PC-9 (cell line): ENCODE results near the gene PITPNM2. TPM values are rescaled to one million over a fixed set of nuclear protein-coding genes. Genes with fewer than 3 reads are reported as not detected.

Experiments used
- BruUV-seq: library from RNA; stranded (reverse); fragments of 400-500 nt; replicated peaks from 2 replicates; lab custom pipeline; 2021; lab: Mats Ljungman, UMichigan
- CTCF ChIA-PET: fragments of 300-600 bp; sonication (Branson Sonifier 250); formaldehyde crosslinking; loops from one replicate; lab custom pipeline; 2022; ENCODE audit warnings: antibody characterized with exemption; lab: Charles Lee
- POLR2A ChIA-PET: fragments of 300-600 bp; sonication (Branson Sonifier 250); formaldehyde crosslinking; loops from one replicate; lab custom pipeline; 2022; ENCODE audit warnings: antibody characterized with exemption; ENCODE audit not compliant: unreplicated experiment; lab: Charles Lee
- DNase-seq, 2 experiments: peaks; one replicate each; pipeline versions ENCODE4 v3.0.0 to v3.0.0-alpha.2; 2015 to 2022; ENCODE audit warnings: mixed read lengths in 1 of 2
- H2AFZ ChIP-seq: fragments of 200-600 bp; sonication (generic); 2 replicates; pipeline ENCODE4 v1.8.1; 2017; ENCODE audit warnings: antibody characterized with exemption
- H3F3A ChIP-seq: fragments of 200-600 bp; sonication (generic); 2 replicates; pipeline ENCODE4 v1.8.1; 2017; ENCODE audit warnings: antibody characterized with exemption, mild to moderate bottlenecking, low read depth; ENCODE audit not compliant: insufficient read depth
- H3K27ac ChIP-seq: fragments of 200-600 bp; sonication (generic); 2 replicates; pipeline ENCODE4 v1.6.1; 2016; ENCODE audit warnings: mixed run types
- H3K27me3 ChIP-seq: fragments of 200-600 bp; sonication (generic); 2 replicates; pipeline ENCODE4 v1.6.1; 2016; ENCODE audit warnings: low read depth, mixed run types; ENCODE audit not compliant: insufficient read depth
- H3K36me3 ChIP-seq: fragments of 200-600 bp; sonication (generic); 2 replicates; pipeline ENCODE4 v1.6.1; 2016; ENCODE audit warnings: low read depth, mixed run types
- H3K4me1 ChIP-seq: fragments of 200-600 bp; sonication (generic); replicated peaks from 2 replicates; pipeline ENCODE4 v1.6.1; 2016; ENCODE audit warnings: mixed run types; ENCODE audit not compliant: insufficient read depth
- H3K4me2 ChIP-seq: fragments of 200-600 bp; sonication (generic); 2 replicates; pipeline ENCODE4 v1.6.1; 2017; ENCODE audit warnings: mixed run types
- H3K4me3 ChIP-seq: fragments of 200-600 bp; sonication (generic); 2 replicates; pipeline ENCODE4 v1.6.1; 2016; ENCODE audit warnings: mixed run types
- H3K79me2 ChIP-seq: fragments of 200-600 bp; sonication (generic); 2 replicates; pipeline ENCODE4 v1.6.1; 2017; ENCODE audit warnings: low read depth, mixed run types
- H3K9me2 ChIP-seq: fragments of 200-600 bp; sonication (generic); 2 replicates; pipeline ENCODE4 v1.8.1; 2017; ENCODE audit warnings: mild to moderate bottlenecking; ENCODE audit not compliant: insufficient read depth
- H3K9me3 ChIP-seq: fragments of 200-600 bp; sonication (generic); 2 replicates; pipeline ENCODE4 v1.8.1; 2016; ENCODE audit warnings: low read depth; ENCODE audit not compliant: insufficient read depth
- H4K20me1 ChIP-seq: fragments of 200-600 bp; sonication (generic); 2 replicates; pipeline ENCODE4 v1.8.1; 2017; ENCODE audit not compliant: insufficient read depth
- CTCF ChIP-seq: fragments of 200-600 bp; sonication (generic); conservative IDR thresholded peaks from 2 replicates; pipeline ENCODE4 v1.6.1; 2017; ENCODE audit warnings: mixed run types, antibody characterized with exemption, mild to moderate bottlenecking, moderate library complexity
- EZH2 ChIP-seq: fragments of 200-600 bp; sonication (generic); IDR thresholded peaks from 2 replicates; pipeline ENCODE4 v1.8.0; 2017; ENCODE audit warnings: antibody characterized with exemption, low read depth
- intact Hi-C: fragments of 100-400 bp; cut with micrococcal nuclease; formaldehyde crosslinking; loops from one replicate; pipeline ENCODE4 v1.10.0; 2022; ENCODE audit not compliant: unreplicated experiment
- total RNA-seq: library from RNA; stranded (reverse); gene quantifications from 2 replicates; pipeline ENCODE4 v1.2.3, GENCODE V29; 2021

Gene PITPNM2
- total RNA-seq, 1 experiment from 2014 or later, result 16.6 TPM

- H3K9me3 ChIP-seq, result no peaks in the 10 kb centered on the region
- DNase-seq, result no peak
- no peak overlapping the region for H2AFZ ChIP-seq
- H3K79me2 ChIP-seq, result peaks cover 6% of the 10 kb centered on the region; the same call in 1 of the 2 replicates
- intact Hi-C loops, result no loop called here
- TF ChIP-seq EZH2, result no peak
- TF ChIP-seq CTCF, result no peak
- ChIA-PET POLR2A (no interaction called here), CTCF (interaction anchor here (0.7 kb wide), 1 partner anchor 60 kb away, joined by 15 read pairs; no protein-coding TSS in a partner anchor)
- H3K27ac ChIP-seq, result no peak overlapping the region
- no peaks in the 10 kb centered on the region for H3K9me2 ChIP-seq
- H3K4me1 ChIP-seq, result no peaks in the 10 kb centered on the region
- no peaks in the 10 kb centered on the region for H3K36me3 ChIP-seq
- H3K4me2 ChIP-seq, result no peak overlapping the region
- BruUV-seq, result no TSS peak
- H3K4me3 ChIP-seq, result no peak overlapping the region
- H3F3A ChIP-seq, result no peaks in the 10 kb centered on the region; the same call in 1 of the 2 replicates
- no peaks in the 10 kb centered on the region for H3K27me3 ChIP-seq
- H4K20me1 ChIP-seq, result no peaks in the 10 kb centered on the region
Observed at GRCh38 chr12:123113026-123113425, 37.9 kb downstream of the PITPNM2 start.

DNA sequence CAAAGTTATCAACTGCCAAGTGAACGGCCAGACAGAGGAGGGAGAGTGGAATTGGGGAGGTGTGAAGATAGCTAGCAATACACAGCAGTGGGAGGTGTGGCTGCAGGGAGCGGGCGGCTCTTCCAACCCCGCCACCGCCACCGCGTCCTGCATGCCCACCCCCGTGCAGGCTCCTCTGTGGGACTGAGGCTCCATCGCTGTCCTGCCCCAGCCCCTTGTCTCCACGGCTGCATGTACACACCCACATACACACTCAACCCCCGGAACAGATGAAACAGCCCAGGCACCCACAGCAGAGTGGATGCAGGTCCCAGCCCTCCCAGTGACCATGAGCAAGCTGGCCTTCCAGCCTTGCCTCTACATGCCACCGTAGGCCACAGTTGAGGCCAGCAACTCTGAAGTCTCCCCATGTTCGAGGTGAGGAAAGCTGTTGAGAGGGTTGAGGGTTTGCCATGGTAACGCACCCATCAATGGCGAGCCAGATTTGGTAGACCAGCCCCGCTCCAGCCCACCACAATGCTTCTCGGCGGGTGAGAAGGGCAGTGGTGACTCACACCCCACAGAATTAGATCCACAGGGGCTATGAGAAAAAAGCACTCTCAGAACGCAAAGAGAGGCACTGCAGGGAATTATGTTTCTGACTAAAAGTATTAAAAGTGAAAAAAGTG is 39.3 kb downstream of the PITPNM2 start:
- intact Hi-C loops, result no loop called here
- Histone ChIP-seq H3K4me1 (peaks cover 13% of the 10 kb centered on the region), H3K27ac (no peak overlapping the region), H3K4me2 (no peak overlapping the region), H3F3A (peaks cover 1% of the 10 kb centered on the region; the same call in 1 of the 2 replicates), H3K9me3 (no peaks in the 10 kb centered on the region), H3K27me3 (no peaks in the 10 kb centered on the region), H4K20me1 (no peaks in the 10 kb centered on the region), H3K9me2 (no peaks in the 10 kb centered on the region), H3K4me3 (no peak overlapping the region), H2AFZ (no peak overlapping the region), H3K79me2 (peaks cover 6% of the 10 kb centered on the region; the same call in 1 of the 2 replicates), H3K36me3 (no peaks in the 10 kb centered on the region)
- DNase-seq, result no peak
- BruUV-seq, result no TSS peak
- ChIA-PET POLR2A (no interaction called here), CTCF (no interaction called here)
- TF ChIP-seq EZH2 (no peak), CTCF (no peak)

DNA sequence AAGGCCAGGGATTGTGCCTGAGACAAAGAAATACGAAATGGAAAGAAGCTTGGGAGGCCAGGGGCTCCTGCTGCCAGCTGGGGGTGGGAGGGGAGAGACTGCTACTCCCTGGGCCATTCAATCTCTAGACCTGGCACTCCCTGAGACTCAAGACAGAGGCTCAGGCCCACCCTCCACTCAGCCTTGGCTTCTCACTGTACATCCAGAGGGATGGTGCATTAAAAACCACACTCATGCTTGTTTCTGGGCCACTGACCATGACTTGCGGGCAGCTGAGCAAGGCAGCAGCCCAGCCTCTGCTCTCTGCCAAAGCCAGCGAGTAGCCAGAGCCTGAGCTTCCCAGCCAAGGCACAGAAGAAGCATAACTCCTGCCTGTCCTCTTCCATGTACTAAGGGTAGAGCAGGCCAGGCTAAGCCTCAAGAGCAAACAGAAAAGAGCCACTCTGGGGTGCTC is 41.5 kb downstream of the PITPNM2 start:
- POLR2A ChIA-PET, result no interaction called here
- Histone ChIP-seq H3K4me2 (no peak overlapping the region), H3K4me1 (peaks cover 33% of the 10 kb centered on the region), H3K27ac (no peak overlapping the region), H3K79me2 (0 out of 2 replicates have a peak, but pooled peaks cover 2% of the 10 kb centered on the region), H3K27me3 (no peaks in the 10 kb centered on the region), H3F3A (peaks cover 23% of the 10 kb centered on the region; the same call in 1 of the 2 replicates), H3K9me3 (no peaks in the 10 kb centered on the region), H3K4me3 (no peak overlapping the region), H3K9me2 (no peaks in the 10 kb centered on the region), H4K20me1 (no peaks in the 10 kb centered on the region), H2AFZ (no peak overlapping the region), H3K36me3 (no peaks in the 10 kb centered on the region)
- CTCF ChIA-PET, result no interaction called here
- intact Hi-C loops, result no loop called here
- TF ChIP-seq EZH2, result no peak
- TF ChIP-seq CTCF, result no peak
- DNase-seq, result no peak
- no TSS peak for BruUV-seq
